ENCODE data around the gene PATE1. TPM values are rescaled to one million over a fixed set of nuclear protein-coding genes. Genes with fewer than 3 reads are reported as not detected.

Gene PATE1
- polyA plus RNA-seq, 3 donors, result not detected

- Mint-ChIP-seq H3K27ac (no peak overlapping the region), H3K36me3 (no peaks in the 10 kb centered on the region), H3K9me3 (peaks cover 0 to 2% (median 0%) of the 10 kb centered on the region in 7 donors), H3K4me3 (no peak overlapping the region), H3K4me1 (no peaks in the 10 kb centered on the region), H3K27me3 (ENCODE audit: low read depth in 3 of 3) (peaks cover 0 to 7% (median 0%) of the 10 kb centered on the region in 3 donors)
- Histone ChIP-seq H3K4me1 (ENCODE audit: control insufficient read depth in 1 of 2, insufficient read depth in 2 of 2, low read length in 2 of 2) (no peaks in the 10 kb centered on the region), H3K4me2 (replicated peaks; ENCODE audit: extremely low read depth, low read length, poor library complexity, severe bottlenecking) (no peak overlapping the region), H3K36me3 (replicated peaks in 1 of 2; ENCODE audit: control insufficient read depth in 1 of 2, insufficient read depth in 2 of 2, low read length in 2 of 2) (no peaks in the 10 kb centered on the region), H3K79me2 (ENCODE audit: insufficient read depth, low read length) (no peaks in the 10 kb centered on the region), H4K20me1 (ENCODE audit: insufficient read depth, low read length) (no peaks in the 10 kb centered on the region), H3K9ac (ENCODE audit: insufficient read depth, low read length, poor library complexity, severe bottlenecking) (no peak overlapping the region), H3K27ac (ENCODE audit: low read depth in 1 of 2, low read length in 2 of 2) (no peak overlapping the region), H3K4me3 (replicated peaks in 1 of 3; ENCODE audit: low read depth in 2 of 3, low read length in 3 of 3) (no peak overlapping the region), H2AFZ (ENCODE audit: insufficient read depth, low read depth, low read length, poor library complexity, severe bottlenecking) (no peak overlapping the region), H3K9me3 (replicated peaks in 1 of 2; ENCODE audit: control insufficient read depth in 1 of 2, insufficient read depth in 1 of 2, low read length in 2 of 2) (no peaks in the 10 kb centered on the region), H3K27me3 (ENCODE audit: control insufficient read depth in 2 of 2, insufficient read depth in 2 of 2, low read length in 2 of 2) (no peaks in the 10 kb centered on the region)
- DNase-seq, result no peak
- WGBS (ENCODE audit: insufficient coverage), result 81% methylated on average over 2 of the region's 3 CpGs
- no peak for TF ChIP-seq CTCF (IDR thresholded peaks at IDR 0.05)
- intact Hi-C loops (cut with micrococcal nuclease), result no loop called here
Measured at GRCh38 chr11:125772834-125773505, 26.9 kb downstream of the PATE1 start.

GRCh38 chr11:125773516-125773915 lies 27.4 kb downstream of the PATE1 start:
- Mint-ChIP-seq H3K27me3 (ENCODE audit: low read depth in 3 of 3) (peaks cover 0 to 7% (median 0%) of the 10 kb centered on the region in 3 donors), H3K9me3 (peaks cover 0 to 2% (median 0%) of the 10 kb centered on the region in 7 donors), H3K4me1 (no peaks in the 10 kb centered on the region), H3K27ac (no peak overlapping the region), H3K36me3 (no peaks in the 10 kb centered on the region), H3K4me3 (no peak overlapping the region)
- Histone ChIP-seq H3K9ac (ENCODE audit: insufficient read depth, low read length, poor library complexity, severe bottlenecking) (no peak overlapping the region), H3K4me3 (replicated peaks in 1 of 3; ENCODE audit: low read depth in 2 of 3, low read length in 3 of 3) (no peak overlapping the region), H2AFZ (ENCODE audit: insufficient read depth, low read depth, low read length, poor library complexity, severe bottlenecking) (no peak overlapping the region), H3K27me3 (ENCODE audit: control insufficient read depth in 2 of 2, insufficient read depth in 2 of 2, low read length in 2 of 2) (no peaks in the 10 kb centered on the region), H3K4me2 (replicated peaks; ENCODE audit: extremely low read depth, low read length, poor library complexity, severe bottlenecking) (no peak overlapping the region), H3K4me1 (ENCODE audit: control insufficient read depth in 1 of 2, insufficient read depth in 2 of 2, low read length in 2 of 2) (no peaks in the 10 kb centered on the region), H3K79me2 (ENCODE audit: insufficient read depth, low read length) (no peaks in the 10 kb centered on the region), H4K20me1 (ENCODE audit: insufficient read depth, low read length) (no peaks in the 10 kb centered on the region), H3K9me3 (replicated peaks in 1 of 2; ENCODE audit: control insufficient read depth in 1 of 2, insufficient read depth in 1 of 2, low read length in 2 of 2) (no peaks in the 10 kb centered on the region), H3K36me3 (replicated peaks in 1 of 2; ENCODE audit: control insufficient read depth in 1 of 2, insufficient read depth in 2 of 2, low read length in 2 of 2) (no peaks in the 10 kb centered on the region), H3K27ac (ENCODE audit: low read depth in 1 of 2, low read length in 2 of 2) (no peak overlapping the region)
- DNase-seq, result no peak
- 100% methylated on average over 2 of the region's 3 CpGs for WGBS (ENCODE audit: insufficient coverage)
- intact Hi-C loops (cut with micrococcal nuclease), result no loop called here
- no peak for TF ChIP-seq CTCF (IDR thresholded peaks at IDR 0.05)

All from CD14-positive monocyte (primary cell).